IPS-18c (cell line): ENCODE results near the gene ZNF799.
"Not testable (repeated sequence)": the region's sequence is repeated elsewhere in the genome, so short reads cannot be mapped to it uniquely, and the experiment has no call there.

Experiments
- H3K4me3 ChIP-seq: 2 replicates; pipeline ENCODE4 v1.7.0; 2013; ENCODE audit warnings: low read depth, mild to moderate bottlenecking, low read length, moderate library complexity; ENCODE audit not compliant: insufficient read depth
- H3K9me3 ChIP-seq: one replicate; pipeline ENCODE4 v1.6.1; 2013; ENCODE audit warnings: mild to moderate bottlenecking, low read length, moderate library complexity; ENCODE audit not compliant: control insufficient read depth, insufficient read depth

The ZNF799 gene

GRCh38 chr19:12374026-12374425 lies 27.0 kb downstream of the ZNF799 start:
- Histone ChIP-seq H3K9me3 (peaks cover 6% of the 10 kb centered on the region), H3K4me3 (no peak overlapping the region)

GRCh38 chr19:12365236-12366162 lies 35.6 kb downstream of the ZNF799 start, which contains the start of gene ZNF442:
ZNF442 (minus strand) TSS chr19:12365683; CDS start chr19:12363631, 2,052 bp downstream.
- peak within 1 kb of the TSS; percentile 90 for H3K4me3 ChIP-seq
- peaks cover 2% of the 10 kb centered on the region for H3K9me3 ChIP-seq

- H3K4me3 ChIP-seq, result peak overlapping the region; percentile 90
- peaks cover 2% of the 10 kb centered on the region for H3K9me3 ChIP-seq
These were observed 36.5 kb downstream of the ZNF799 start for GRCh38 chr19:12364391-12365235.

- H3K9me3 ChIP-seq, H3K4me3 ChIP-seq: not testable (repeated sequence)
These were observed 38.8 kb downstream of the ZNF799 start for GRCh38 chr19:12362236-12362635.

- H3K9me3 ChIP-seq, result peaks cover 6% of the 10 kb centered on the region
These were observed 47.7 kb downstream of the ZNF799 start for GRCh38 chr19:12353375-12353774.

GRCh38 chr19:12350890-12351197 lies 50.2 kb downstream of the ZNF799 start:
- Histone ChIP-seq H3K9me3 (peaks cover 7% of the 10 kb centered on the region), H3K4me3 (no peak overlapping the region)

More at GRCh38 chr19:12353375-12353774, 47.7 kb downstream of the ZNF799 start:
- no peak overlapping the region for H3K4me3 ChIP-seq

GRCh38 chr19:12350185-12350889 lies 50.7 kb downstream of the ZNF799 start:
- Histone ChIP-seq H3K9me3 (peaks cover 3% of the 10 kb centered on the region), H3K4me3 (no peak overlapping the region)

GRCh38 chr19:12346896-12347295 lies 54.2 kb downstream of the ZNF799 start:
- peaks cover 3% of the 10 kb centered on the region for H3K9me3 ChIP-seq
- H3K4me3 ChIP-seq, result no peak overlapping the region

GRCh38 chr19:12345197-12345596 lies 55.9 kb downstream of the ZNF799 start:
- Histone ChIP-seq H3K4me3 (no peak overlapping the region), H3K9me3 (peaks cover 3% of the 10 kb centered on the region)
